Kidney tubule cell (primary cell): ENCODE results near the gene PITPNC1.

Source experiments
- DNase-seq: peaks from one replicate; pipeline ENCODE4 v3.0.0-alpha.2; 2018; ENCODE audit warnings: low spot score

The PITPNC1 gene

GRCh38 chr17:67554634-67555033 is 177.6 kb downstream of the PITPNC1 start:
- DNase-seq, result no peak

GRCh38 chr17:67555855-67556254 is 178.8 kb downstream of the PITPNC1 start:
- DNase-seq, result no peak

- no peak for DNase-seq
These were observed 180.2 kb downstream of the PITPNC1 start for GRCh38 chr17:67557052-67557845.

- DNase-seq, result no peak
These were observed 180.8 kb downstream of the PITPNC1 start for GRCh38 chr17:67557921-67558320.

- no peak for DNase-seq
These were observed 181.8 kb downstream of the PITPNC1 start for GRCh38 chr17:67558740-67559380.

GRCh38 chr17:67559381-67559966 is 182.4 kb downstream of the PITPNC1 start:
- no peak for DNase-seq

- DNase-seq, result no peak
These were observed 184.9 kb downstream of the PITPNC1 start for GRCh38 chr17:67562005-67562404.

- no peak for DNase-seq
These were observed 186.7 kb downstream of the PITPNC1 start for GRCh38 chr17:67563692-67564228.

GRCh38 chr17:67565068-67565467 is 188.0 kb downstream of the PITPNC1 start:
- DNase-seq, result no peak

GRCh38 chr17:67566656-67567055 is 189.6 kb downstream of the PITPNC1 start:
- DNase-seq, result no peak

- DNase-seq, result no peak
These were observed 192.0 kb downstream of the PITPNC1 start for GRCh38 chr17:67569015-67569451.

GRCh38 chr17:67569873-67570272 is 192.8 kb downstream of the PITPNC1 start:
- DNase-seq, result no peak

- no peak for DNase-seq
These were observed 193.7 kb downstream of the PITPNC1 start for GRCh38 chr17:67570797-67571196.

- DNase-seq, result no peak
These were observed 194.4 kb downstream of the PITPNC1 start for GRCh38 chr17:67571478-67571877.

- DNase-seq, result peak; percentile 46
These were observed 197.0 kb downstream of the PITPNC1 start for GRCh38 chr17:67573987-67574657.

GRCh38 chr17:67574658-67575293 is 197.7 kb downstream of the PITPNC1 start:
- no peak for DNase-seq

GRCh38 chr17:67575325-67575724 is 198.2 kb downstream of the PITPNC1 start:
- DNase-seq, result peak; percentile 82

GRCh38 chr17:67576471-67577115 is 199.5 kb downstream of the PITPNC1 start:
- DNase-seq, result peak; percentile 69

GRCh38 chr17:67577429-67578141 is 200.5 kb downstream of the PITPNC1 start:
- no peak for DNase-seq

- no peak for DNase-seq
These were observed 201.0 kb downstream of the PITPNC1 start for GRCh38 chr17:67578142-67578457.
